GM06990 (cell line): ENCODE data around the gene C1orf226.

Experiments
- DNase-seq: peaks from one replicate; pipeline ENCODE4 v3.0.0-alpha.2; 2011; ENCODE audit not compliant: insufficient read length; ENCODE audit errors: extremely low read depth
- H3K27me3 ChIP-seq: replicated peaks from 2 replicates; pipeline ENCODE4 v1.6.0; 2011; ENCODE audit warnings: low read length; ENCODE audit not compliant: control insufficient read depth, insufficient read depth
- H3K36me3 ChIP-seq: 2 replicates; pipeline ENCODE4 v1.5.1; 2011; ENCODE audit warnings: low read length; ENCODE audit not compliant: control insufficient read depth, insufficient read depth
- H3K4me3 ChIP-seq: replicated peaks from 2 replicates; pipeline ENCODE4 v1.5.1; 2011; ENCODE audit warnings: low read depth, mild to moderate bottlenecking, control low read depth, low read length
- TF ChIP-seq, protein P1 (sequence below): IDR thresholded peaks from 2 replicates; pipeline ENCODE4 v1.5.1; 2011; ENCODE audit warnings: low read length, control low read depth, mild to moderate bottlenecking, inconsistent platforms; ENCODE audit not compliant: insufficient read depth, poor library complexity, severe bottlenecking

C1orf226 gene

GRCh38 chr1:162360874-162361260, 20.7 kb upstream of the C1orf226 start:
- H3K4me3 ChIP-seq: no peak overlapping the region
- DNase-seq: no peak
- peaks cover 3% of the 10 kb centered on the region for H3K27me3 ChIP-seq
- TF ChIP-seq, protein P1, sequence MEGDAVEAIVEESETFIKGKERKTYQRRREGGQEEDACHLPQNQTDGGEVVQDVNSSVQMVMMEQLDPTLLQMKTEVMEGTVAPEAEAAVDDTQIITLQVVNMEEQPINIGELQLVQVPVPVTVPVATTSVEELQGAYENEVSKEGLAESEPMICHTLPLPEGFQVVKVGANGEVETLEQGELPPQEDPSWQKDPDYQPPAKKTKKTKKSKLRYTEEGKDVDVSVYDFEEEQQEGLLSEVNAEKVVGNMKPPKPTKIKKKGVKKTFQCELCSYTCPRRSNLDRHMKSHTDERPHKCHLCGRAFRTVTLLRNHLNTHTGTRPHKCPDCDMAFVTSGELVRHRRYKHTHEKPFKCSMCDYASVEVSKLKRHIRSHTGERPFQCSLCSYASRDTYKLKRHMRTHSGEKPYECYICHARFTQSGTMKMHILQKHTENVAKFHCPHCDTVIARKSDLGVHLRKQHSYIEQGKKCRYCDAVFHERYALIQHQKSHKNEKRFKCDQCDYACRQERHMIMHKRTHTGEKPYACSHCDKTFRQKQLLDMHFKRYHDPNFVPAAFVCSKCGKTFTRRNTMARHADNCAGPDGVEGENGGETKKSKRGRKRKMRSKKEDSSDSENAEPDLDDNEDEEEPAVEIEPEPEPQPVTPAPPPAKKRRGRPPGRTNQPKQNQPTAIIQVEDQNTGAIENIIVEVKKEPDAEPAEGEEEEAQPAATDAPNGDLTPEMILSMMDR: no peak
- H3K36me3 ChIP-seq: no peaks in the 10 kb centered on the region

GRCh38 chr1:162361349-162361748, 20.2 kb upstream of the C1orf226 start:
- no peak overlapping the region for H3K4me3 ChIP-seq
- DNase-seq: no peak
- TF ChIP-seq, protein P1: no peak
- peaks cover 3% of the 10 kb centered on the region for H3K27me3 ChIP-seq
- H3K36me3 ChIP-seq: no peaks in the 10 kb centered on the region

- Histone ChIP-seq H3K4me3 (no peak overlapping the region), H3K36me3 (no peaks in the 10 kb centered on the region), H3K27me3 (no peaks in the 10 kb centered on the region)
- TF ChIP-seq, protein P1: no peak
- DNase-seq: no peak
These were observed 17.7 kb upstream of the C1orf226 start for GRCh38 chr1:162363823-162364222.

DNA sequence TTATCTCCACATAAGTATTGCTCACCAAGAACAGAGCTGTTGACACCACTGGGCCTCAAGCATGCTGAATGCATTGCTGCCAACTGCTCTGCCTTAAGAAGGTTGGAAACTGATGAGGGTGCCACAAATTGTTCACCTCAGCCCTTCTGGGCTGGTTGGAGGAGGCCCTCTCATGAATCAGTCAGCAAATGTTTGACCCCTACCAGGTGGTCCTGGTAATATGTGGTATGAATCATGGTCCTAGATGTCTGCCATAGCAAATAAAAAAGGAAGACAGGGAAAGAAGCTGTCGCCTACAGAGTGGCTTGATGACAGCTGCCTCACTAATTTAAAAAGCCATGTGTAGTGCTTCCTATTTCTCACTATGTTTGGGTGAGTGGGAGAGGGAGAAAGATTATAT, 17.0 kb upstream of the C1orf226 start:
- Histone ChIP-seq H3K4me3 (no peak overlapping the region), H3K36me3 (no peaks in the 10 kb centered on the region), H3K27me3 (no peaks in the 10 kb centered on the region)
- TF ChIP-seq, protein P1: no peak
- no peak for DNase-seq

- Histone ChIP-seq H3K4me3 (no peak overlapping the region), H3K36me3 (no peaks in the 10 kb centered on the region), H3K27me3 (no peaks in the 10 kb centered on the region; the same call in 1 of the 2 replicates)
- DNase-seq: no peak
- TF ChIP-seq, protein P1: no peak
These were observed 16.1 kb upstream of the C1orf226 start for GRCh38 chr1:162365284-162366020.
